Activated CD4-positive, alpha-beta T cell treated with anti-CD3 and anti-CD28 coated beads, Interleukin-2, Interleukin-6, amounts not matched to agents 100 ng/mL and 50 ng/mL, durations not matched to agents 16 hours and 8 hours (primary cell): ENCODE results near the gene KCNQ1.

Source experiments
- DNase-seq: peaks from one replicate; pipeline ENCODE4 v3.0.0-alpha.2; 2020

The KCNQ1 gene

GRCh38 chr11:2883979-2884815 is 439.4 kb downstream of the KCNQ1 start:
- DNase-seq = no peak

GRCh38 chr11:2885017-2885677 is 440.3 kb downstream of the KCNQ1 start:
- DNase-seq = no peak

- DNase-seq = peak; percentile 85
These were observed 440.9 kb downstream of the KCNQ1 start, which contains the start of gene CDKN1C for GRCh38 chr11:2885678-2886081. CDKN1C (minus strand) TSS chr11:2885775; CDS start chr11:2885456, 319 bp downstream.

GRCh38 chr11:2886191-2886894 is 441.5 kb downstream of the KCNQ1 start:
- no peak for DNase-seq

GRCh38 chr11:2886936-2887335 is 442.1 kb downstream of the KCNQ1 start:
- no peak for DNase-seq

- no peak for DNase-seq
These were observed 442.8 kb downstream of the KCNQ1 start for GRCh38 chr11:2887515-2888195.

- peak; percentile 89 for DNase-seq
These were observed 443.6 kb downstream of the KCNQ1 start for GRCh38 chr11:2888266-2888968.

GRCh38 chr11:2889362-2890273 is 444.8 kb downstream of the KCNQ1 start:
- DNase-seq = no peak

- no peak for DNase-seq
These were observed 445.9 kb downstream of the KCNQ1 start for GRCh38 chr11:2890466-2891294.

GRCh38 chr11:2891326-2892214 is 446.8 kb downstream of the KCNQ1 start:
- no peak for DNase-seq

GRCh38 chr11:2892215-2892966 is 447.6 kb downstream of the KCNQ1 start:
- peak; percentile 84 for DNase-seq

- peak; percentile 56 for DNase-seq
These were observed 448.2 kb downstream of the KCNQ1 start for GRCh38 chr11:2892967-2893528.

GRCh38 chr11:2893935-2894334 is 449.1 kb downstream of the KCNQ1 start:
- DNase-seq = no peak

- no peak for DNase-seq
These were observed 451.2 kb downstream of the KCNQ1 start for GRCh38 chr11:2896047-2896446.

GRCh38 chr11:2897048-2897447 is 452.2 kb downstream of the KCNQ1 start:
- no peak for DNase-seq

- peak; percentile 87 for DNase-seq
These were observed 453.7 kb downstream of the KCNQ1 start for GRCh38 chr11:2898366-2899079.
